GM23338 (cell line): ENCODE results near the gene ACAN.

Experiments used
- CTCF ChIP-seq, 2 experiments: fragments of 200-600 bp in 1 of 2; sonication (generic) in 1 of 2; conservative IDR thresholded peaks; 2 replicates each; pipeline versions ENCODE4 v1.5.1 to v1.6.1; 2016 to 2017; ENCODE audit warnings: antibody characterized with exemption in 2 of 2, low read depth in 2 of 2, mild to moderate bottlenecking in 2 of 2, moderate library complexity in 1 of 2
- EZH2 ChIP-seq: fragments of 200-600 bp; sonication (generic); IDR thresholded peaks from one replicate; pipeline ENCODE4 v1.8.0; 2017; ENCODE audit warnings: antibody characterized with exemption, mild to moderate bottlenecking, low read depth; ENCODE audit not compliant: unreplicated experiment
- EZH2phosphoT487 ChIP-seq: fragments of 200-600 bp; sonication (generic); IDR thresholded peaks from one replicate; pipeline ENCODE4 v1.8.1; 2018; ENCODE audit warnings: antibody characterized with exemption; ENCODE audit not compliant: unreplicated experiment
- JUNB ChIP-seq: IDR thresholded peaks from one replicate; pipeline ENCODE4 v1.6.1; 2016; ENCODE audit warnings: antibody characterized with exemption; ENCODE audit not compliant: unreplicated experiment
- REST ChIP-seq: IDR thresholded peaks from one replicate; pipeline ENCODE4 v1.6.1; 2018; ENCODE audit warnings: antibody characterized with exemption; ENCODE audit not compliant: unreplicated experiment
- TF ChIP-seq, protein P1 (sequence below): IDR thresholded peaks from 2 replicates; pipeline ENCODE4 v1.6.1; 2016; ENCODE audit warnings: antibody characterized with exemption

- TF ChIP-seq REST = no peak
- TF ChIP-seq CTCF (conservative IDR thresholded peaks at IDR 0.05; ENCODE audit: low read depth in 2 of 2) = no peak
- TF ChIP-seq, protein P1, sequence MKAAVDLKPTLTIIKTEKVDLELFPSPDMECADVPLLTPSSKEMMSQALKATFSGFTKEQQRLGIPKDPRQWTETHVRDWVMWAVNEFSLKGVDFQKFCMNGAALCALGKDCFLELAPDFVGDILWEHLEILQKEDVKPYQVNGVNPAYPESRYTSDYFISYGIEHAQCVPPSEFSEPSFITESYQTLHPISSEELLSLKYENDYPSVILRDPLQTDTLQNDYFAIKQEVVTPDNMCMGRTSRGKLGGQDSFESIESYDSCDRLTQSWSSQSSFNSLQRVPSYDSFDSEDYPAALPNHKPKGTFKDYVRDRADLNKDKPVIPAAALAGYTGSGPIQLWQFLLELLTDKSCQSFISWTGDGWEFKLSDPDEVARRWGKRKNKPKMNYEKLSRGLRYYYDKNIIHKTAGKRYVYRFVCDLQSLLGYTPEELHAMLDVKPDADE = no peak
- TF ChIP-seq EZH2 = no peak
- TF ChIP-seq EZH2phosphoT487 = no peak
- no peak for TF ChIP-seq JUNB
Observed at GRCh38 chr15:88813960-88814359, 10.7 kb downstream of the ACAN start.
